Left ventricle myocardium inferior (tissue), 1 donor: ENCODE data around the gene HDHD3. TPM values are rescaled to one million over a fixed set of nuclear protein-coding genes. Genes with fewer than 3 reads are reported as not detected.

Experiments used
- DNase-seq: peaks from one replicate; pipeline ENCODE4 v3.0.0-alpha.2; 2020
- H3K27ac ChIP-seq: fragments of 200-600 bp; replicated peaks from 2 replicates; pipeline ENCODE4 v1.8.0; 2021
- H3K27me3 ChIP-seq: fragments of 200-600 bp; 2 replicates; pipeline ENCODE4 v1.8.0; 2021; ENCODE audit warnings: low read depth
- H3K36me3 ChIP-seq: fragments of 200-600 bp; 2 replicates; pipeline ENCODE4 v1.8.0; 2021
- H3K4me1 ChIP-seq: fragments of 200-600 bp; 2 replicates; pipeline ENCODE4 v1.8.0; 2021
- H3K4me3 ChIP-seq: fragments of 200-600 bp; 2 replicates; pipeline ENCODE4 v1.8.0; 2021; ENCODE audit warnings: mild to moderate bottlenecking, moderate library complexity
- H3K9me3 ChIP-seq: fragments of 200-600 bp; replicated peaks from 2 replicates; pipeline ENCODE4 v1.8.0; 2021
- CTCF ChIP-seq: fragments of 200-600 bp; IDR thresholded peaks from 2 replicates; pipeline ENCODE4 v1.8.0; 2021; ENCODE audit warnings: antibody characterized with exemption, mild to moderate bottlenecking, borderline replicate concordance
- intact Hi-C: fragments of 100-400 bp; cut with micrococcal nuclease; formaldehyde crosslinking; loops from one replicate; pipeline ENCODE4 v1.11.0; 2022
- total RNA-seq: library from RNA; stranded (reverse); fragmentation: NEBNext Ultra II Directional; extraction: Animal tissue kit (Norgen Biotek cat#: 25700); gene quantifications from one replicate; pipeline ENCODE4 v1.2.1, GENCODE V29; 2021
- donor health status: DM: no; HTN: yes; CAD: no; lungs with severe emphysema.

The HDHD3 gene
- total RNA-seq, 1 donor from 2014 or later = 8.9 TPM

GRCh38 chr9:113349066-113349444 is 27.7 kb downstream of the HDHD3 start:
- no peak for TF ChIP-seq CTCF
- peaks cover 12% of the 10 kb centered on the region for H3K4me1 ChIP-seq
- intact Hi-C loops = no loop called here

GRCh38 chr9:113348437-113348836 is 28.3 kb downstream of the HDHD3 start:
- Histone ChIP-seq H3K27me3 (peaks cover 39% of the 10 kb centered on the region), H3K4me3 (no peak overlapping the region), H3K36me3 (no peaks in the 10 kb centered on the region), H3K4me1 (peaks cover 14% of the 10 kb centered on the region), H3K27ac (no peak overlapping the region), H3K9me3 (no peaks in the 10 kb centered on the region)
- DNase-seq = no peak
- intact Hi-C loops = no loop called here
- no peak for TF ChIP-seq CTCF

More at GRCh38 chr9:113349066-113349444, 27.7 kb downstream of the HDHD3 start:
- Histone ChIP-seq H3K27me3 (peaks cover 44% of the 10 kb centered on the region), H3K4me3 (peak overlapping the region; percentile 67), H3K36me3 (no peaks in the 10 kb centered on the region), H3K27ac (no peak overlapping the region), H3K9me3 (no peaks in the 10 kb centered on the region)
- no peak for DNase-seq

GRCh38 chr9:113345671-113346070 is 31.1 kb downstream of the HDHD3 start:
- intact Hi-C loops = no loop called here

GRCh38 chr9:113345190-113345589 is 31.6 kb downstream of the HDHD3 start:
- intact Hi-C loops = no loop called here
- Histone ChIP-seq H3K4me1 (peaks cover 18% of the 10 kb centered on the region), H3K4me3 (no peak overlapping the region), H3K36me3 (no peaks in the 10 kb centered on the region), H3K9me3 (no peaks in the 10 kb centered on the region), H3K27ac (peak overlapping the region; percentile 89), H3K27me3 (peaks cover 7% of the 10 kb centered on the region)
- DNase-seq = no peak
- no peak for TF ChIP-seq CTCF

More at GRCh38 chr9:113345671-113346070, 31.1 kb downstream of the HDHD3 start:
- H3K36me3 ChIP-seq = no peaks in the 10 kb centered on the region
- no peak for TF ChIP-seq CTCF
- no peak overlapping the region for H3K27ac ChIP-seq
- H3K27me3 ChIP-seq = peaks cover 11% of the 10 kb centered on the region
- H3K4me1 ChIP-seq = peaks cover 19% of the 10 kb centered on the region
- no peaks in the 10 kb centered on the region for H3K9me3 ChIP-seq
- DNase-seq = no peak
- no peak overlapping the region for H3K4me3 ChIP-seq

- Histone ChIP-seq H3K27ac (peak overlapping the region; percentile 89), H3K9me3 (no peaks in the 10 kb centered on the region), H3K27me3 (no peaks in the 10 kb centered on the region), H3K4me3 (no peak overlapping the region), H3K36me3 (no peaks in the 10 kb centered on the region), H3K4me1 (peaks cover 24% of the 10 kb centered on the region)
- TF ChIP-seq CTCF = no peak
- intact Hi-C loops = no loop called here
- DNase-seq = peak; percentile 69
These were observed 33.0 kb downstream of the HDHD3 start for GRCh38 chr9:113343732-113344231.
